ENCODE measurements around the gene ASTN2.
"Not testable (repeated sequence)": the region's sequence is repeated elsewhere in the genome, so short reads cannot be mapped to it uniquely, and the experiment has no call there.

Gene ASTN2

DNA sequence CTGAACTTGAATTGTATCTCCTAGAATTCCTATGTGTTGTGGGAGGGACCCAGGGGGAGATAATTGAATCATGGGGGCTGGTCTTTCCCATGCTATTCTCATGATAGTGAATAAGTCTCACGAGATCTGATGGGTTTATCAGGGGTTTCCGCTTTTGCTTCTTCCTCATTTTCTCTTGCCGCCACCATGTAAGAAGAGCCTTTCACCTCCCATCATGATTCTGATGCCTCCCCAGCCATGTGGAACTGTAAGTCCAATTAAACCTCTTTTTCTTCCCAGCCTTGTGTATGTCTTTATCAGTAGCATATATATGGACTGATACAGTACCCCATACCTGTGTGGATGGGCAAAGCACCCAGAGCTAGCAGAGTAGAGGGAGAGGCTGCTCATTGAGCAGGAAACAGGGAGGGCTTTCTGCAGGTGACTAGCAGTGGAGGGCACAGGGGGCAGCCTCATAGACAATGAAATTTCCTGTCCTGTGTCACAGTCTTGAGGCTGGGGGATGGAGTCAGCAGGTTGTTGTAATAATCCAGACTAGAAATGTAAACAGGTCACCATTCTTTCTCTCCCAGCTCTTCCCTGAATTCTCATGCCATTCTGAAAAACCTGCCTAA lies 496.9 kb downstream of the ASTN2 start:
- DNase-seq (ENCODE audit: low spot score) = not testable (repeated sequence)

DNA sequence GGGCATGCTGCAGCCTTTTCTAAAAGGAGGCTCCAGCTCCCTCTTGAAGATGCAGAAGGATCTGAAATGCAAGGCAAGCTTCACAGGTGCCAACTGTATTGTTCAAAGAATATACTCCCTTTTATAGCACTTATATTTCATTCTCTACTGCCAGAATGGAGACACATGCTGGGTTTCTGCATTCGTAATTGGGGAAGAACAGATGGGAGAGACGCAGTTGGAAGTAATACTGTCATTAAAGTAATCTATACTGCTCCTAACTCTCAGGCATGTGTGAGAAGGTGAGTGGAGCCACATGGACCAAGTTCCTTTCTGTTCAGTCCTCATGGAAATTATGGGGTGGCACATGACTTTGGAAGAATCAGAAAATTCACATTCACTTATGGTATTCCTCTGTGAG lies 501.3 kb downstream of the ASTN2 start:
- no peak for DNase-seq (ENCODE audit: low spot score)

DNA sequence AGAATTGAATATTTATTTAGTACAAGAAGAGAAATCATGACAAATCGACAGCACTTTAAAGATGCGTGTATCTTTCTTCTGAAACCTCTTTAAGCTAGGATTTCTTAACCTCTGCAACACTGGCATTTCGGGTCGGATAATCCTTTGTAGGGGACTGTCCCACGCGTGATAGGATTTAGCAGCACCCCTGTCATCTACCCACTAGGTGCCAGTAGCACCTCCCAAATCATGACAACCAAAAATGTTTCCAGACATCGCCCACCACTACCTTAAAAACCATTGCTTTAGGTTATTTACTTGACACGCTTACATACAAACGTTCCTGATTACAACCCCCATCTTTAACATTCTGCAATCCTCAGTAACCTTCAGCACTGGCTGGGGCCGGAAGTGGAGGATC lies 504.7 kb downstream of the ASTN2 start:
- DNase-seq (ENCODE audit: low spot score) = no peak

DNA sequence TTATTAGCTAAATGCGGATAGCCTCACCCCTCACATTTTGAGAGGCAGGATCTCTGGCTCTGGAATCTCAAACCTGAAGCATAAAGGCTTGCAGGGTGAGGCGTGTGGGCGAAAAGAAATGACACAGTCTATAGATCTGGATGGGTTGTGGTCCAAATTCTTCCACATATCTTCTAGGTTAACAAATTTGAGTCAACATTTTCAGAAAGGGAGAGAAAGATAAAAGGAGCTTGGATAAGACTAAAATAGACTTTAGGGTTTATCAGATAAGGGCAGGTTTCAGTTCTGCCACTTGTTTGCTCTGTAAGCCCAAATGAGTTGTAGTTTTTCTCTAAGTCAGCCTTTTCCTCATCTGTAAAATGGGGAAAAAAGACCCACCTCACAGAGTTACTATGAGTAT lies 506.9 kb downstream of the ASTN2 start:
- DNase-seq (ENCODE audit: low spot score) = no peak

DNA sequence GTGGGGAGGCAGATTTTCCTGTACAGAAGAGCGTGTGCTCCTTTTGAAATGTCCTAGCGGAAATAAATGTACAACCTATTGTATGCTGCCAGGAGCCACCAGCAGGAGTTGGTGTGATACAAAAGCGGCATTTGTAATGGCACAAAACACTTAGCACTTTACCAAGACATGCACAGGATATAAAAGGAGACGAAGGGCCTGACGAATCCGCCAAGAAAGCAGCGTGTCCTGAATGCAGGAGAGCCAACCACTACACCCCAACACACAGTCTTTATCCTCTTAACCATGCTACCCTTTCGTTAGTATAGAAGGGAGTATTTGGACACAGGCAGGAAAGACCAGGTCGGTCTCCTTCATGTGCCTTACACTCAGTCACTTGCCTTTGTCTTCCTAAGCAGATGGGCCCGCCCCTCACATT lies 509.7 kb downstream of the ASTN2 start:
- DNase-seq (ENCODE audit: low spot score) = no peak

DNA sequence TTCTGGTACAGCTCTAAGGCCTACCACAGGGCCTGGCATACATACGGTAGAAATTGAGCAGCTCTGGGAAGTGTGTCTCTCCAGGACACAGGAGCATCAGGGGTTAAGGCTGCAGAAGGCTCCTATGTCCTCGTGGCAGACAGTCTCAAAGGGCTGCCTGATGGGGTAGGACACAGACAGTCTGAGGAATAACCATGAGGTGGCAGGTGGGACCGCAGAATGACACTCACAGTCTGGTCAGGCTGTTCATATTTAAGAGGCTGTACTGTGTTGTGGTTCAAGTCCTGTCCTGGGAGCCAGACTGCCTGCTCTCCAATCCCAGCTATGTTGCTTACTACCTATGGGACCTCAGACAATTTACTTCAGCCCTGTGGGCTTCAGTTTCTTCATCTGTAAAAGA lies 510.7 kb downstream of the ASTN2 start:
- DNase-seq (ENCODE audit: low spot score) = no peak

DNA sequence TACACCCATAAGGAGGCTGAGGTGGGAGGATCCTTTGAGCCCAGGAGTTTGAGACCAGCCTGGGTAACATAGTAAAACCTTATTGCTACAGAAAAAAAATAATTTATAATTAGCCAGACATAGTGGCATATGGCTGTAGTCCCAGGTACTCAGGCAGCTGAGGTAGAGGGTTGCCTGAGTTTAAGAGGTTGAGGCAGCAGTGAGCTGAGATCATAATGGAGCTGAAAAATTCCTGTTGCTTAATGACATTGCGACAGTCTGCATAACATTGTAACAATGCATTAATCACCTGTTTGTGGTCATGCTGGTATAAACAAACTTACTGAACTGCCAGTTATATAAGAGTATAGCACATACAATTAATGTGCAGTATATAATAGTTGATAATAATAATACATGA lies 513.6 kb downstream of the ASTN2 start:
- no peak for DNase-seq (ENCODE audit: low spot score)

DNA sequence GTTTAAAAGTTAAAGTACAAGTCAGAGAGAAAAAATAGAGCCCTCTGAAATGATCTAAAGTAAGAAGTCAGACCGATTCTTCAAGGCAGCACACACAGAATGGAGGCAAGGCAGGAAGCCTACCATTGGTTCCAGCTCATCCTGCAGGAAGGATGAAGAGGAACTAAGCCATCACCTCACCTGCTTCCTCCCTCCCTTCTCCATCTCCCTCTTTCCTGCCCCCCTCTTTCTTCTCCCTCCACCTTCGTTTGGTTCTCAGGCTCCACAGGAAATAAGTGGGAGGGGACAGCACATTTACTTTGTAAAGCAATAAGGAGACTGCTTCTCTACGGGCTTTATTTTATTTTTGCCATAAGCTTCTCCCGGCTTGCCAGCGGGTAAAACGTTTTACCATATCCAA lies 514.3 kb downstream of the ASTN2 start:
- DNase-seq (ENCODE audit: low spot score) = no peak

DNA sequence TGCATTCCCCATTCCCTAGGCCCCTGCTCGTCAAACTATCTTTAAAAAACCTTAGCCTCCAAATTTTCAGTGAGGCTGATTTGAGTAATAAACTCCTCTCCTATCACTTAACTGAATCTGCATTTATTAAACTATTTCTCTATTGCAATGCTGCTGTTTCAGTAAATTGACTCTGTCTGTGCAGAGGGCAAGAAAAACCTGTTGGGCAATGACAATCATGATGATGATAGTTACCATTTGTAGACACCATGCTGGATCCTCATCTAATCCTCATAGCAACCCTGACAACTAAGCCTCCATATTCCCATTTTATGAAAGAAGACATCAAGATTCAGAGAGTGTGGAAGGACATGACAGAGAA lies 514.9 kb downstream of the ASTN2 start:
- no peak for DNase-seq (ENCODE audit: low spot score)

DNA sequence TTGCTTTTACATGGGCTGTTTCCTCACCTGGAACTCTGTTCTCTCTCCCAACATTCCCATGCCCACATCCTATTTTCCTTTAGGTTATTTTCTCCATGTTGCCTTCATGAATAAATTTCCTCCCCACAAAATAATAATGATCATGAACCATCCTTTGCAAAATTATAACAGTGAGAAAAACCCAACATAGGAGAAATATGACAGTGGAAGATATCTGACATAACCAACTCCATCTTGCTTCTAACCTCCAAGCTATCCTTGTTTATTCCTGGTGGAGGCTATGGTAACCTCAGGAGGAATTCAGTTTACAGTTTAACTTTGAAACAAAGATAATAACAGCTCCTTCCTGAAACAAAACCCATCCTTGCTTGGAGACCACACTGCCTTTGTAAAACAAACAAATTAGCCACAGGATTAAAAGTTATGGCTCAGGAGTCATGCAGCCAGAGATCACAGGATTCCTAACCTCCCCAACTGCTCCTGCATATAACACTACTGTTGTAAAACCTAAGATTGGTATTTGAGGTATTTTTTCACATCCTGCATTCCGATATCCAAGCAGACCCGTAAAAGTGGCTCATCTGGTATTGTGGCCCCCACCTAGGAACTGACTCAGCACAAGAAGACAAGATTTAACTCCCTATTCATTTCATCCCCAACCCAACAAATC lies 515.4 kb downstream of the ASTN2 start:
- DNase-seq (ENCODE audit: low spot score) = no peak

DNA sequence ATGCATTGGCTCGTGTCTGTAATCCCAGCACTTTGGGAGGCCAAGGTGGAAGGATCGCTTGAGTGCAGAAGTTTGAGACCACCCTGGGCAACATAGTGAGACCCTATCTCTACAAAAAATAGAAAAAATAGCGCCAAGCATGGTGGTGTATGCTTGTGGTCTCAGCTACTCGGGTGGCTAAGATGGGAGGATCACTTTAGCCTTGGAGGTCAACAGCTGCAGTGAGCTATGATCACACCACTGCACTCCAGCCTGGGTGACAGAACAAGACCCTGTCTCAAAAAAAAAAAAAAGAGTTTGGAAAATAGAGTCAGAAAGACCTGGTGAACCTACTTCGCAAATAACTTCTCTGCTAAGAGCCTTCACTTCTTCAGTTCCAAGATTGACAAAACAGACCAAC lies 516.7 kb downstream of the ASTN2 start:
- not testable (repeated sequence) for DNase-seq (ENCODE audit: low spot score)

DNA sequence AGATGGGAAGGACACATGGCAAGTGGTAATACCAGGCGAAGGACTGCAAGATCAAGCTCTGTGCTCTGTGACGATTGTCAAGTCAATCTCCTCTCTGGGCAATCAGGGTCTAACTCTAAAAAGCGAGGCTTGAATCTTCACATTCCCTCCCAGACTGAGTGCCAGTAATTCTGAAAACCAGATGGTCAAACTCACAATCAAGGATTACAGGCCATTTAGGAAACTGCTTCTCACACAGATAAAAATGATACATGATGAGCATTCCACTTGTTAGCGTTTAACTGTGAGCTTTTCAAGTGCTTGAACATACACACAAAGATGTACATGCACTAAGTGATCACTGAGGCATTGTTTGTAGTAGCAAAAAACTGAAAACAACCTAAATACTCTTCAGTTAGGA lies 517.7 kb downstream of the ASTN2 start:
- DNase-seq (ENCODE audit: low spot score) = no peak

DNA sequence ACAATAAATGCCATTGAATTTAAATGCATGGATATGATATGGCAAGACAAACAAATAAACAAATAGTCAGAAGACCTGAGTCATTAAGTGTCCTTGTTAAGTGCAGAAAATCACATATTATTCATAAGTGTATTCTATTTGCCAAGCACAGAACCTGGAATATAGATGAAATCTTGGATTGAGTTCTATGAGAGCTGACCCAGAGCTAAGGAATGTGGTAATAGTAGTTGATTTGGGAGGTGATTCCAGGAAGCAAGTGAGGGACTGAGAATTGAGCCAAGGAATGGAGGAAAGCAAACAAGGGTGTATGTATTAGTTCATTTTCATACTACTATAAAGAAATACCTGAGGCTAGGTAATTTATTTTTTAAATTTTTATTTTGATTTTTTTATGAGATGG lies 518.9 kb downstream of the ASTN2 start:
- DNase-seq (ENCODE audit: low spot score) = no peak

DNA sequence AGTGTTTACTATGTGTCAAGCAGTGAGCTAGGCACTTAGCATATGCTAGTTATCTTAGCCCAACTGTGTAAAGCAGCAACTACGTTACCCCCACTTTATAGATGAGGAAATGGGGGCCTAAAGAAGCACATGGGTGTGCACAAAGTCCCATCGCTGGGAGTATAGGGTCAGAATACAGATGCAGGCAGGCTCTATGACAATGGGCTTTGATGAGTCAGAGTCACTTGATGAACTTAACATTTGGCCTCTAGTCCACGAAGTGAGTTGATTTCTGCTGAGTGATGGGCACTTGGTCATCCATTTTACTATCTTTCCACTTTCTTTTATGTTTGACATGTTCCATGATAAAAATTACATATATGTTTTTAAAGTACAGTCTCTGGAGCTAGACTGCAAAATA lies 523.4 kb downstream of the ASTN2 start:
- no peak for DNase-seq (ENCODE audit: low spot score)

DNA sequence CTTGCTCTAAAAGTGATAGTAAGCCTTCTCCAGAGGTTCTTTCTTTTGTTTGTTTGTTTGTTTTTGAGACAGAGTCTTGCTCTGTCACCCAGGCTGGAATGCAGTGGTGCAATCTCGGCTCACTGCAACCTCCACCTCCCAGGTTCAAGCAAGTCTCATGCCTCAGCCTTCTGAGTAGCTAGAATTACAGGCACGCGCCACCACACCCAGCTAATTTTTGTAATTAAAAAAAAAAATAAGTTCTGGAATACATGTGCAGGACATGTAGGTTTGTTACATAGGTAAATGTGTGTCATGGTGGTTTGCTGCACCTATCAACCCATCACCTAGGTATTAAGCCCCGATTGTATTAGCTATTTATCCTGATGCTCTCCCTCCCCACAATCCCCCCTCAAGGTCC lies 526.4 kb downstream of the ASTN2 start:
- not testable (repeated sequence) for DNase-seq (ENCODE audit: low spot score)

DNA sequence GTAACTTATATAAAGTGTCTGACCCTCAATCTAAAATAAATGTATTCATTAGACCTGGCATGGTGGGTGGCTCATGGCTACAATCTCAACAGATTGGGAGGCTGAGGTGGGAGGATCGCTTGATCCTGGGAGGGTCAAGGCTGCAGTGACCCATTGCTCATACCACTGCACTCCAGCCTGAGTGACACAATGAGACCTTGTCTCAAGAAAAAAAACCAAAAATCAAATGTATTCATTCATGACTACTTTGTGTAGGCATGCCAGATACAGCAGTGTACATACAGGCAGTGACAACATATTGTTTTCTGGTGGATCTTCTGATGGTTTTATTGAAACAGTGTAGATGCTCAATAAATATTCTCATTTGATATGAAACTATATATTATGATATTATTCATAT lies 526.8 kb downstream of the ASTN2 start:
- no peak for DNase-seq (ENCODE audit: low spot score)

DNA sequence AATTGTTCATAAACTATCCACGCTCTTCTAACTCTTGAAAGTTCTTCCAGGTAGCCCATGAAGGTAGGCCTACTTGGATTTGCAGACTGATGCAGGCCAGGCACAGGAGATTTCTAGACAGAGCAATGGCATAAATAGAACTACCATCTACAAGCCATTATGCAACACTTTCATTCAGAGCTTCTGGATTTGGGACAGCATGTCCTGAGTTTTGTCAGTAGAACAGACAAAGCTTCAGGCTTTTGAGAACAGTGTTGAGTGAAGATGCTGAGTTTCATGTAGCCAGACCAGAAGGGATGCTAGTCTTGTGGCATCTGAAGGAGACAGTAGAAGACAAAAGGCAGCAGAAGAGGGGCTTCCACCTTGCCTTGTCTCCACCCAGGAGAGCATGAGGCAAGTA lies 531.2 kb downstream of the ASTN2 start:
- no peak for DNase-seq (ENCODE audit: low spot score)

DNA sequence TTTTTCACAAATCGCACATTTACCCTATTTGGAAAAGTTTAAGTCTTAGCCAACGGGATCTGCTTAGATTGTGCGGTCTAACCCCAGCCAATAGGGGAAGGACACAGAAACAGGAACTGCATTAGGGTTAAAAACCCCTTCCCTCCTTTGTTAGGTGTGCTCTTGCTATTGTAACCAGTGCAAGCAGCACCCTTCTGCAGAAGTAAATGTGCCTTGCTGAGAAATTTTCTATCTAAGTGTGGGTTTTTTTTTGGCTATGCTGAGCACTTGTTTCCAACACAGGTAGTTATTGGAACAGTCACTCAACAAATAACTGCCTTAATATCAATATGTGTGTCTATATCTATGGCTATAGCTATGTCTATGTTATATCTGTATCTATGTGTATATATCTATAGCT lies 537.8 kb downstream of the ASTN2 start:
- DNase-seq (ENCODE audit: low spot score) = no peak

DNA sequence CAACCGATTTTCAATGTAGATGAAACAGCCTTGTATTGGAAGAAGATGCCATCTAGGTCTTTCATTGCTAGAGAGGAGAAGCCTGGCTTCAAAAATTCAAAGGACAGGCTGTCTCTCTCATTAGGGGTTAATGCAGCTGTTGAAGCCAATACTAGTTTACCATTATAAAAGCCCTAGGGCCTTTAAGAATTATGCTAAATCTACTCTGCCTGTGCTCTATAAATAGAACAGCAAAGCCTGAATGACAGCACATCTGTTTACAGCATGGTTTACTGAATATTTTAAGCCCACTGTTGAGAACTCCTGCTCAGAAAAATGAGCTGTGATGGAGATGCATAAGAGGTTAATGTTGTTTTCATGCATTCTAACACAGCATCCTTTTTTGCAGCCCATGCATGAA lies 539.3 kb downstream of the ASTN2 start:
- DNase-seq (ENCODE audit: low spot score) = no peak

DNA sequence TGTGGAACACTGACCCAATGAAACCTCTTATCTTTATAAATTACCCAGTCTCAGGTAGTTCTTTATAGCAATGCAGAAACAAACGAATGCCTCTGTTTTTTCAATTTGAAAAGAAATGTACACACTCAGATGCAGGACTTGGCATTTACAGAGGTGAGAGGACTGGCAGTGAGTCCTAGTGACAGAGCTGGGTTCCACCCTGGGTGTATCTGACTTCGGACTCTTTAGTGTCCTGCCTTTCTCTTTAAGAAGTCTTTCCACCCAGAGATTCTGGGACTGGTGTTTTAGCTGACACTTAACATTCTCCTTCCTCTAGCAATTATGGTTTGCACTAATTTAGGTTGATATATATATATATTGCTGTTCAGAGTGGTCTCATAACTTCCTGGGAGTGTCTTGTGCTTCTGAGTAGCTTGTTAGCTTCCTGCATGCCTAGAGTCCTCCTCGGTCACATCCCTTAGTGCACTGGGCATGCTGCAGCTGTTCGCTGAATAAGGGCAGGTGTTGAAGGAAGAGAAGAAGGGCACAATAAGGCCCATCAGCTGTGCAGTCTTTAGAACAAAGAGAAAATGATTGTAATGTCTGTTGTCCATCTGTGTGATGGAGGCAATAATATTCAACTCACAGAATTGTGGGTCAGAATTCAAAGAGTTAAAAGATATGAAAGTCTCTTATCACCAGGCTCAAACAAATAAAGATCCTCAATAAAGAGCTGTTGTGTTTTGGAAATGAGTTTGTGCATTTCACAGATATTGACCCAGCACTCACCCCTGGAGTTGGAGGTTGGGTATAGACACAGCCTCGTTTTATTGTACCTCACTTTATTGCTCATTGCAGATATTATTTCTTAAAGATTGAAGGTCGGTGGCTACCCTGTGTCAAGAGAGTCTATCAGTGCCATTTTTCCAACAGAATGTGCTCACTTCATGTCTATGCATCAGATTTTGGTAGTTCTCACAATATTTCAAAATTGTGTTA lies 540.6 kb downstream of the ASTN2 start:
- no peak for DNase-seq (ENCODE audit: low spot score)

DNA sequence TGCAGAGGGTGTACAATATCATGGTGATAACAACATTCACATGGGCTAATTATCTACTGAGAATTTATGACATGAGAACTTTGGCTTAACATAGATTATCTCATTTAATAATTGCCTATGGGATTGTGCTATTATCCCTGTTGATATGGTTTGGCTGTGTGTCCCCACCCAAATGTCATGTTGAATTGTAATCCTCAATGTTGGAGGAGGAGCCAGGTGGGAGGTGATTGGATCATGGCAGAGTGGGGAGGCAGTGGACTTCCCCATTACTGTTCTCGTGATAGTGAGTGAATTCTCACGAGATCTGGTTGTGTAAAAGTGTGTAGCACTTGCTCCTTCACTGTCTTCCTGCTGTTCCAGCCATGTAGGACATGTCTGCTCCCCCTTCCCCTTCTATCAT lies 541.4 kb downstream of the ASTN2 start:
- no peak for DNase-seq (ENCODE audit: low spot score)

DNA sequence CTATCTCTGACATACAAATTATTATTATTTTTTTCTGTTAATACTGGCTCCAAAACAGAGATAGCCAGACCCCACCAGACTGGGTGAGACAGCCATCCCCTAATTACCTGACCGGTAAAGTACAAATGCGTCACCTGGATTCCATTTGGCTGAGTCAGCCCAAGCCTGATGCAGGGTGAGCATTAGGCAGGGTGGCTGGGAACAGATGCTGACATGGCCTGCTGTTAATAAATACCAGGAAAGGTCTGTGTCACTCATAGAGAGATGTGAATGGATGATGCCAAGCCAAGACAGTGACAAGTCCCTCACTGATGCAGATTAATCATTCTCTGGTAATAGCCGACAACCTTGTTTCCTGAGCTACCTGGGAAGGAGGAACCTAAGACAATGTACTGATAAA lies 544.3 kb downstream of the ASTN2 start:
- DNase-seq (ENCODE audit: low spot score) = no peak

DNA sequence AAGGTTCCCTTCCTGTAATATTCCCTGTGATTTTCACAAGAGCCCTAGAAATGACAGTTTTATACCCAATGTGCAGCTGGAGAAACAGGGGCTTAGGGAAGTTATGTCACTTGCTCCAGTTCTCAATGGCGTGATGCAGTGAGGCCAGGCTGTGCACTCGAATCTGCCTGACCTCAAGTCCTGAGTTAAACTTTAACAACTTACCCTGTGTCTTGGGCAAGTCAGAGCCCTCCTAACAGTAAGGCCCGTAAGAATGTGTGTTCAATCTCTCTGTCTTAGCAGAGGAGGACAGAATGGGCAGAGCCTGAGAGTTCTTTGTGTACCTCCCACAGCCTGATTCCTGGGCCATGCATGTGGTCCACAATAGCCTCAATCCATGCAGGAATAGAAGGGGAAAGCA lies 546.7 kb downstream of the ASTN2 start:
- DNase-seq (ENCODE audit: low spot score) = no peak

Data from germinal center (tissue), 1 donor.